Esophagus muscularis mucosa (tissue), 4 donors: Measurements from ENCODE around the gene RAPGEF1. TPM values are rescaled to one million over a fixed set of nuclear protein-coding genes. Genes with fewer than 3 reads are reported as not detected.

ENCODE experiments used
- DNase-seq: peaks from one replicate; pipeline ENCODE4 v3.0.0-alpha.2; 2017; ENCODE audit errors: extremely low spot score
- H3K27ac ChIP-seq, 4 donors: fragments of 200-600 bp; sonication (generic); replicated peaks in 1 of 4; 1 replicate in 3 of 4; 2 replicates in 1 of 4; pipeline ENCODE4 v1.5.1; 2016 to 2019; ENCODE audit warnings: mild to moderate bottlenecking in 1 of 4
- H3K27me3 ChIP-seq, 4 donors: fragments of 200-600 bp; sonication (generic); one replicate each; pipeline versions ENCODE4 v1.5.1 to v1.6.0; 2016 to 2019
- H3K36me3 ChIP-seq, 4 donors: fragments of 200-600 bp; sonication (generic); one replicate each; pipeline ENCODE4 v1.5.1; 2016 to 2019
- H3K4me1 ChIP-seq, 4 donors: fragments of 200-600 bp; sonication (generic); one replicate each; pipeline ENCODE4 v1.5.1; 2016 to 2019
- H3K4me3 ChIP-seq, 4 donors: fragments of 200-600 bp; sonication (generic); 1 replicate in 2 of 4; 2 replicates in 2 of 4; pipeline ENCODE4 v1.5.1; 2016 to 2019; ENCODE audit warnings: mild to moderate bottlenecking in 4 of 4, moderate library complexity in 1 of 4
- H3K9me3 ChIP-seq, 4 donors: fragments of 200-600 bp; sonication (generic); 1 replicate in 3 of 4; 2 replicates in 1 of 4; pipeline ENCODE4 v1.5.1; 2016 to 2019
- EP300 ChIP-seq: sonication (generic); formaldehyde crosslinking; IDR thresholded peaks from one replicate; pipeline ENCODE4 v1.6.1; 2017; ENCODE audit warnings: antibody characterized with exemption
- POLR2A ChIP-seq: fragments of 450-650 bp; IDR thresholded peaks from one replicate; pipeline ENCODE4 v1.6.1; 2017; ENCODE audit warnings: antibody characterized with exemption, moderate library complexity, mild to moderate bottlenecking, low read depth
- POLR2AphosphoS5 ChIP-seq, 2 donors: sonication (generic); formaldehyde crosslinking; IDR thresholded peaks; one replicate each; pipeline ENCODE4 v1.6.1; 2017; ENCODE audit warnings: antibody characterized with exemption in 2 of 2
- WGBS: methylation state at CpG from one replicate; pipeline ENCODE4 v1.1.5; 2018; 5-methylcytosine and 5-hydroxymethylcytosine counted together
- intact Hi-C: fragments of 100-400 bp; cut with DNase I; formaldehyde crosslinking; loops from one replicate; pipeline ENCODE4 v1.15.1; 2023
- total RNA-seq, 4 donors: library from RNA; depleted of rRNA; stranded (reverse); fragments of >200 nt; gene quantifications; one replicate each; pipeline versions ENCODE4 v1.1.0 to v1.2.1, GENCODE V29; 2016
- TF ChIP-seq, protein P1 (sequence below), 3 experiments: fragments of 200-600 bp in 2 of 3; fragments of 450-650 bp in 1 of 3; sonication (generic) in 2 of 3; IDR thresholded peaks; one replicate each; pipeline ENCODE4 v1.5.1; 2017 to 2019; ENCODE audit warnings: antibody characterized with exemption in 3 of 3, mild to moderate bottlenecking in 2 of 3, moderate library complexity in 1 of 3

RAPGEF1 gene
- total RNA-seq, 4 donors from 2014 or later: 66.6 to 138 (median 101) TPM

- intact Hi-C loops: no loop called here
- no peak for DNase-seq
- no peaks in the 10 kb centered on the region for H3K9me3 ChIP-seq
- no peaks in the 10 kb centered on the region for H3K36me3 ChIP-seq
- no peak overlapping the region for H3K4me3 ChIP-seq
- TF ChIP-seq POLR2AphosphoS5 (IDR thresholded peaks at IDR 0.05) (no peak), POLR2A (no peak), EP300 (no peak)
- TF ChIP-seq, protein P1, sequence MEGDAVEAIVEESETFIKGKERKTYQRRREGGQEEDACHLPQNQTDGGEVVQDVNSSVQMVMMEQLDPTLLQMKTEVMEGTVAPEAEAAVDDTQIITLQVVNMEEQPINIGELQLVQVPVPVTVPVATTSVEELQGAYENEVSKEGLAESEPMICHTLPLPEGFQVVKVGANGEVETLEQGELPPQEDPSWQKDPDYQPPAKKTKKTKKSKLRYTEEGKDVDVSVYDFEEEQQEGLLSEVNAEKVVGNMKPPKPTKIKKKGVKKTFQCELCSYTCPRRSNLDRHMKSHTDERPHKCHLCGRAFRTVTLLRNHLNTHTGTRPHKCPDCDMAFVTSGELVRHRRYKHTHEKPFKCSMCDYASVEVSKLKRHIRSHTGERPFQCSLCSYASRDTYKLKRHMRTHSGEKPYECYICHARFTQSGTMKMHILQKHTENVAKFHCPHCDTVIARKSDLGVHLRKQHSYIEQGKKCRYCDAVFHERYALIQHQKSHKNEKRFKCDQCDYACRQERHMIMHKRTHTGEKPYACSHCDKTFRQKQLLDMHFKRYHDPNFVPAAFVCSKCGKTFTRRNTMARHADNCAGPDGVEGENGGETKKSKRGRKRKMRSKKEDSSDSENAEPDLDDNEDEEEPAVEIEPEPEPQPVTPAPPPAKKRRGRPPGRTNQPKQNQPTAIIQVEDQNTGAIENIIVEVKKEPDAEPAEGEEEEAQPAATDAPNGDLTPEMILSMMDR (IDR thresholded peaks at IDR 0.05): no peak
- H3K27me3 ChIP-seq: no peaks in the 10 kb centered on the region
- peaks cover 76 to 88% (median 80%) of the 10 kb centered on the region in 4 donors for H3K4me1 ChIP-seq
- H3K27ac ChIP-seq: peak overlapping the region; percentile 57 to 80 (median 74)
- 78% methylated on average over 12 of the region's 12 CpGs for WGBS
Observed at GRCh38 chr9:131669269-131670157, 70.4 kb downstream of the RAPGEF1 start.

GRCh38 chr9:131668439-131669268 is 71.2 kb downstream of the RAPGEF1 start:
- H3K9me3 ChIP-seq: no peaks in the 10 kb centered on the region
- H3K36me3 ChIP-seq: no peaks in the 10 kb centered on the region
- H3K4me3 ChIP-seq: peak overlapping the region in 1 of 4 donors; percentile 20
- TF ChIP-seq POLR2AphosphoS5 (IDR thresholded peaks at IDR 0.05) (no peak), EP300 (no peak), POLR2A (no peak)
- TF ChIP-seq, protein P1 (IDR thresholded peaks at IDR 0.05): no peak
- intact Hi-C loops: no loop called here
- H3K27ac ChIP-seq: peak overlapping the region; percentile 57 to 80 (median 74)
- no peak for DNase-seq
- WGBS: 31% methylated on average over 13 of the region's 15 CpGs
- H3K4me1 ChIP-seq: peaks cover 71 to 80% (median 73%) of the 10 kb centered on the region in 4 donors
- no peaks in the 10 kb centered on the region for H3K27me3 ChIP-seq

DNA sequence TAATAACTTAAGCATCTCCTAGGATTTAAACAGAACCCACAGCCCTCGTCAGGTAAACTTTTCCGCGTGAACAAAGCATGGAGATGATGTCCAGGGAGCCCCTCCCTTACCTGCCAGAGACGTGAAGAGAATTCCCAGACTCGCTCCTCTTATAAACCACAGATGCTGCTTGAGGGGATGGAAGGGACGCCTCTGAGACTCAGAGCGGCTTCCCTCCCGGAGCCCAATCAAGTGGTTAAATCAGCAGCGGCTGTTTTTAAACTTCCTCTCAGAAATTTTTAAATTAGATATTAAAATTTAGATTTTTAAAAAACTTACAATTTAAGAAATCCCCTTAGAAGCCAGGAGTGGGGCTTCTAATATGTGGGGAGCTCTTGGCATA is 71.8 kb downstream of the RAPGEF1 start:
- no peaks in the 10 kb centered on the region for H3K36me3 ChIP-seq
- intact Hi-C loops: no loop called here
- H3K27me3 ChIP-seq: no peaks in the 10 kb centered on the region
- H3K4me1 ChIP-seq: peaks cover 65 to 74% (median 66%) of the 10 kb centered on the region in 4 donors
- DNase-seq: no peak
- H3K27ac ChIP-seq: peak overlapping the region; percentile 57 to 80 (median 74)
- TF ChIP-seq EP300: no peak
- TF ChIP-seq, protein P1 (IDR thresholded peaks at IDR 0.05): no peak
- no peak for TF ChIP-seq POLR2AphosphoS5 (IDR thresholded peaks at IDR 0.05)
- TF ChIP-seq POLR2A: no peak
- H3K4me3 ChIP-seq: no peak overlapping the region
- 87% methylated on average over 9 of the region's 9 CpGs for WGBS
- no peaks in the 10 kb centered on the region for H3K9me3 ChIP-seq

DNA sequence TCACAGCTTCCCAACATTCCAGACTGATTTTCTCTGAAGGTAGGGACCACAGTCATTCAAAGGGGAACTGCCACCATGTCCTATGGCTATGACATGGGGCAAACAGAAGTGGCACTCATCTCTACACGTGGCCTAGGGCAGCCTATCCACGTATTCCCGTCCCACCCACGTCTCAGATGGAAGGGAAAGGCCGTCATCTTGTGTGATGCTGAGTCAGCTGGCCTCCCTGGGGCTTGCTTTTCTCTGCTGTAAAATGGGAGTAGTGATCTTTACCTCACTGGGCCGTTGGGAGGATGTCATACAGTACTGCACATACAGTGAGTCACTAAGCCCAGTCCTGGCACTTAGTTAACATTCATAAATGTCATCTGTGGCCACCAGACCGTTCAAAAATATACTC is 72.3 kb downstream of the RAPGEF1 start:
- TF ChIP-seq EP300: no peak
- no peak for TF ChIP-seq POLR2A
- no peak for TF ChIP-seq POLR2AphosphoS5 (IDR thresholded peaks at IDR 0.05)
- TF ChIP-seq, protein P1 (IDR thresholded peaks at IDR 0.05): no peak
- no peak overlapping the region for H3K4me3 ChIP-seq
- no peaks in the 10 kb centered on the region for H3K27me3 ChIP-seq
- no peak for DNase-seq
- peak overlapping the region; percentile 57 to 80 (median 74) for H3K27ac ChIP-seq
- intact Hi-C loops: no loop called here
- no peaks in the 10 kb centered on the region for H3K9me3 ChIP-seq
- 47% methylated on average over 7 of the region's 7 CpGs for WGBS
- H3K4me1 ChIP-seq: peaks cover 60 to 69% (median 62%) of the 10 kb centered on the region in 4 donors
- H3K36me3 ChIP-seq: no peaks in the 10 kb centered on the region
